IMR-90 (cell line): ENCODE results near the gene MRPS24. TPM values are rescaled to one million over a fixed set of nuclear protein-coding genes. Genes with fewer than 3 reads are reported as not detected.

Experiments
- ATAC-seq: fragments of 200-7000 bp; cut with Tn5 transposase; 2 replicates; pipeline ENCODE4 v1.9.1; 2020; ENCODE audit warnings: low read depth, mild to moderate bottlenecking, moderate library complexity
- BruUV-seq: library from RNA; stranded (reverse); fragments of 400-500 nt; replicated peaks from 2 replicates; lab custom pipeline; 2021; lab: Mats Ljungman, UMichigan
- CTCF ChIA-PET: fragments of 300-600 bp; formaldehyde crosslinking; extraction: SDS; loops from one replicate; lab custom pipeline; 2021; ENCODE audit warnings: antibody characterized with exemption; lab: Yijun Ruan, JAX
- POLR2A ChIA-PET: fragments of 300-600 bp; sonication (Branson Sonifier 250); formaldehyde crosslinking; loops from one replicate; lab custom pipeline; 2022; ENCODE audit warnings: antibody characterized with exemption; ENCODE audit not compliant: unreplicated experiment; lab: Charles Lee
- DNase-seq: peaks from one replicate; pipeline ENCODE4 v3.0.0; 2013
- H2AFZ ChIP-seq: replicated peaks from 2 replicates; pipeline ENCODE3; 2013; ENCODE audit warnings: low read length, mild to moderate bottlenecking; ENCODE audit not compliant: poor library complexity
- H2AK5ac ChIP-seq: 2 replicates; pipeline ENCODE4 v1.6.1; 2013; ENCODE audit warnings: low read depth, low read length, inconsistent platforms
- H2AK9ac ChIP-seq: replicated peaks from 2 replicates; pipeline ENCODE3; 2013; ENCODE audit warnings: mild to moderate bottlenecking, low read depth, low read length, moderate library complexity; ENCODE audit not compliant: poor library complexity
- H2BK120ac ChIP-seq: 2 replicates; pipeline ENCODE4 v1.6.1; 2013; ENCODE audit warnings: low read depth, low read length, inconsistent platforms
- H2BK15ac ChIP-seq: 3 replicates; pipeline ENCODE4 v1.6.1; 2013; ENCODE audit warnings: low read depth, low read length, inconsistent platforms
- H2BK20ac ChIP-seq: 2 replicates; pipeline ENCODE4 v1.6.1; 2013; ENCODE audit warnings: low read depth, mild to moderate bottlenecking, inconsistent platforms, low read length, moderate library complexity
- H2BK5ac ChIP-seq: 2 replicates; pipeline ENCODE4 v1.6.1; 2013; ENCODE audit warnings: mild to moderate bottlenecking, low read depth, low read length, inconsistent platforms; ENCODE audit not compliant: poor library complexity, severe bottlenecking
- H3K14ac ChIP-seq: replicated peaks from 2 replicates; pipeline ENCODE4 v1.6.1; 2013; ENCODE audit warnings: low read depth, low read length, inconsistent platforms
- H3K18ac ChIP-seq: 2 replicates; pipeline ENCODE4 v1.6.1; 2013; ENCODE audit warnings: low read depth, low read length, control low read depth
- H3K23ac ChIP-seq: 2 replicates; pipeline ENCODE4 v1.6.1; 2013; ENCODE audit warnings: low read depth, low read length, inconsistent platforms
- H3K27ac ChIP-seq: 2 replicates; pipeline ENCODE4 v1.5.1; 2013; ENCODE audit warnings: mild to moderate bottlenecking, control low read depth, low read length; ENCODE audit not compliant: insufficient read depth
- H3K27me3 ChIP-seq: 2 replicates; pipeline ENCODE4 v1.6.1; 2013; ENCODE audit warnings: low read length; ENCODE audit not compliant: control insufficient read depth, insufficient read depth
- H3K36me3 ChIP-seq: 2 replicates; pipeline ENCODE4 v1.6.1; 2013; ENCODE audit warnings: low read length, mixed read lengths; ENCODE audit not compliant: control insufficient read depth, insufficient read depth
- H3K4ac ChIP-seq: 2 replicates; pipeline ENCODE4 v1.6.1; 2013; ENCODE audit warnings: low read depth, low read length, inconsistent platforms
- H3K4me1 ChIP-seq: 2 replicates; pipeline ENCODE4 v1.6.1; 2013; ENCODE audit warnings: low read length, mixed read lengths; ENCODE audit not compliant: control insufficient read depth, insufficient read depth
- H3K4me2 ChIP-seq: 2 replicates; pipeline ENCODE4 v1.6.1; 2013; ENCODE audit warnings: low read depth, mild to moderate bottlenecking, control low read depth, low read length, moderate library complexity
- H3K4me3 ChIP-seq: 2 replicates; pipeline ENCODE4 v1.5.1; 2013; ENCODE audit warnings: low read depth, mild to moderate bottlenecking, control low read depth, low read length, moderate library complexity; ENCODE audit not compliant: insufficient read depth
- H3K56ac ChIP-seq: 2 replicates; pipeline ENCODE4 v1.6.1; 2013; ENCODE audit warnings: low read length, inconsistent platforms; ENCODE audit not compliant: insufficient read depth; ENCODE audit errors: extremely low read depth
- H3K79me1 ChIP-seq, 2 experiments: 2 replicates each; pipeline ENCODE4 v1.6.1; 2013; ENCODE audit warnings: low read length in 2 of 2, inconsistent platforms in 1 of 2, low read depth in 1 of 2
- H3K9ac ChIP-seq: 2 replicates; pipeline ENCODE4 v1.6.1; 2013; ENCODE audit warnings: low read depth, low read length, control low read depth
- H3K9me1 ChIP-seq: 2 replicates; pipeline ENCODE4 v1.6.1; 2013; ENCODE audit warnings: low read length, inconsistent platforms; ENCODE audit not compliant: insufficient read depth
- H3K9me3 ChIP-seq: 2 replicates; pipeline ENCODE4 v1.6.1; 2013; ENCODE audit warnings: low read length; ENCODE audit not compliant: control insufficient read depth, insufficient read depth
- H4K20me1 ChIP-seq: 2 replicates; pipeline ENCODE4 v1.6.1; 2013; ENCODE audit warnings: low read length, inconsistent platforms; ENCODE audit not compliant: insufficient read depth
- H4K5ac ChIP-seq: 2 replicates; pipeline ENCODE4 v1.6.1; 2013; ENCODE audit warnings: mild to moderate bottlenecking, low read depth, low read length, control low read depth
- H4K8ac ChIP-seq, 2 experiments: 2 replicates each; pipeline ENCODE4 v1.6.1; 2013; ENCODE audit warnings: low read depth in 2 of 2, low read length in 2 of 2, control low read depth in 1 of 2, inconsistent platforms in 1 of 2
- H4K91ac ChIP-seq: 2 replicates; pipeline ENCODE4 v1.6.1; 2013; ENCODE audit warnings: low read depth, low read length, inconsistent platforms; ENCODE audit not compliant: insufficient read depth
- BHLHE40 ChIP-seq: fragments of 150-350 bp; IDR thresholded peaks from 2 replicates; pipeline ENCODE4 v1.6.1; 2016; ENCODE audit warnings: mild to moderate bottlenecking, low read depth, low read length
- CEBPB ChIP-seq: IDR thresholded peaks from 2 replicates; pipeline ENCODE4 v1.6.1; 2012; ENCODE audit warnings: low read depth, low read length, improper control_type of control experiment
- CHD1 ChIP-seq: IDR thresholded peaks from 2 replicates; pipeline ENCODE4 v1.6.1; 2012; ENCODE audit warnings: low read depth, low read length, improper control_type of control experiment
- CTCF ChIP-seq: conservative IDR thresholded peaks from 2 replicates; pipeline ENCODE4 v1.5.1; 2012; ENCODE audit warnings: mild to moderate bottlenecking, low read depth, low read length, improper control_type of control experiment
- FOS ChIP-seq: fragments of 150-350 bp; IDR thresholded peaks from 2 replicates; pipeline ENCODE4 v1.6.1; 2016; ENCODE audit warnings: low read depth, low read length
- MAFK ChIP-seq: IDR thresholded peaks from 2 replicates; pipeline ENCODE4 v1.6.1; 2012; ENCODE audit warnings: low read depth, low read length, improper control_type of control experiment
- MAZ ChIP-seq: IDR thresholded peaks from 2 replicates; pipeline ENCODE4 v1.6.1; 2012; ENCODE audit warnings: low read depth, mild to moderate bottlenecking, low read length, improper control_type of control experiment, moderate library complexity, borderline replicate concordance
- MXI1 ChIP-seq: IDR thresholded peaks from 2 replicates; pipeline ENCODE4 v1.6.1; 2012; ENCODE audit warnings: low read depth, mild to moderate bottlenecking, low read length, moderate library complexity, borderline replicate concordance
- NFE2L2 ChIP-seq: fragments of 150-350 bp; IDR thresholded peaks from 2 replicates; pipeline ENCODE4 v1.6.1; 2016; ENCODE audit warnings: low read depth, mild to moderate bottlenecking, low read length
- POLR2A ChIP-seq: IDR thresholded peaks from 2 replicates; pipeline ENCODE4 v1.6.1; 2012; ENCODE audit warnings: mild to moderate bottlenecking, low read depth, low read length
- RAD21 ChIP-seq: IDR thresholded peaks from 2 replicates; pipeline ENCODE4 v1.6.1; 2012; ENCODE audit warnings: low read length, improper control_type of control experiment
- RCOR1 ChIP-seq: IDR thresholded peaks from 2 replicates; pipeline ENCODE4 v1.6.1; 2012; ENCODE audit warnings: mild to moderate bottlenecking, low read length, improper control_type of control experiment; ENCODE audit not compliant: insufficient replicate concordance
- RFX5 ChIP-seq: IDR thresholded peaks from 2 replicates; pipeline ENCODE4 v1.8.0; 2012; ENCODE audit warnings: low read depth, mild to moderate bottlenecking, low read length, moderate library complexity
- SMC3 ChIP-seq: fragments of 150-350 bp; IDR thresholded peaks from 2 replicates; pipeline ENCODE4 v1.6.1; 2016; ENCODE audit warnings: low read depth, mild to moderate bottlenecking, antibody characterized with exemption, low read length, moderate library complexity
- USF2 ChIP-seq: fragments of 150-350 bp; IDR thresholded peaks from 2 replicates; pipeline ENCODE4 v1.6.1; 2017; ENCODE audit warnings: mild to moderate bottlenecking, antibody characterized with exemption, low read length, low read depth
- WGBS, 2 experiments: methylation state at CpG; one replicate each; pipeline versions ENCODE4 v1.1.5 to v1.1.7; 2013; ENCODE audit warnings: missing lambda C conversion rate in 2 of 2; ENCODE audit not compliant: insufficient read length in 1 of 2; ENCODE audit errors: extremely low coverage in 2 of 2; 5-methylcytosine and 5-hydroxymethylcytosine counted together
- dilution Hi-C: fragments of 300-500 bp; cut with HindIII; formaldehyde crosslinking; loops from one replicate; pipeline ENCODE4 v1.14.3; 2018; ENCODE audit warnings: low sequenced_read_pairs; ENCODE audit not compliant: unreplicated experiment
- in situ Hi-C: fragments of 300-500 bp; cut with MboI; formaldehyde crosslinking; loops from 3 replicates; pipeline ENCODE4 v1.14.3; 2019; ENCODE audit warnings: low sequenced_read_pairs, inconsistent platforms, mixed read lengths
- intact Hi-C: fragments of 100-400 bp; cut with micrococcal nuclease; formaldehyde crosslinking; loops from 2 replicates; pipeline ENCODE4 v1.10.0; 2022
- polyA plus RNA-seq, 3 experiments: library from polyadenylated mRNA; depleted of rRNA; stranded (reverse); fragments of >200 nt; gene quantifications; 2 replicates each; pipeline ENCODE4 v1.2.3, GENCODE V29; 2012; ENCODE audit warnings: low replicate concordance in 1 of 3
- total RNA-seq: library from RNA; depleted of rRNA; stranded (reverse); fragments of >200 nt; gene quantifications from 2 replicates; pipeline ENCODE4 v1.2.3, GENCODE V29; 2012
- TF ChIP-seq, protein P1 (sequence below): fragments of 150-350 bp; IDR thresholded peaks from 2 replicates; pipeline ENCODE4 v1.6.1; 2016; ENCODE audit warnings: low read depth, mild to moderate bottlenecking, low read length, moderate library complexity, borderline replicate concordance

The MRPS24 gene
- total and polyA plus RNA-seq, 2 of the 4 experiments (the other 2 are of a cell fraction), result 151 to 266 TPM

DNA sequence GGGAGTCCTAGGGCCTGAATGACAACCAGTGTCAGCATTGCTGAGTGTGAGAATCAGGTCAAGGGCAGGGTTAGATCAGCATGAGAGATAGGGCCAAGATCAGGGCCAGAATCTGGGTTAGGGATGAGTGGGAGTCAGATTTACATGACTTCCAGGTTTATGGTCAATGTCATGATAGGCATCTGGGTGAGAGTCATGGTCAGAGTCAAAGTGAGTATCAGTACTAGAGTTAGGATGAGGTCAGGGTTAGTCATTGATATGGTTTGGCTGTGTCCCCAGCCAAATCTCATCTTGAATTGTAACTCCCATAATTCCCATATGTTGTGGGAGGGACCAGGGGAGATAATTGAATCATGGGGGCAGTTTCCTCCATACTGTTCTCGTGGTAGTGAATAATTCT lies 12.3 kb downstream of the MRPS24 start:
- ChIA-PET POLR2A (no interaction called here), CTCF (no interaction called here)
- no peak overlapping the region for H3K4me3 ChIP-seq
- no peak overlapping the region for H3K27ac ChIP-seq
- H3K36me3 ChIP-seq, result no peaks in the 10 kb centered on the region
- H3K4ac ChIP-seq, result no peak overlapping the region
- H4K5ac ChIP-seq, result no peak overlapping the region
- H3K23ac ChIP-seq, result no peak overlapping the region
- peak overlapping the region; percentile 45; the same call in 1 of the 2 replicates for H3K14ac ChIP-seq
- H2AFZ ChIP-seq, result no peak overlapping the region
- no peak overlapping the region for H2BK15ac ChIP-seq
- no peak for TF ChIP-seq POLR2A
- no peak for TF ChIP-seq FOS
- TF ChIP-seq MAFK, result no peak
- no peak for TF ChIP-seq BHLHE40
- TF ChIP-seq RFX5, result no peak
- TF ChIP-seq MXI1, result no peak
- no peak for TF ChIP-seq MAZ
- TF ChIP-seq CTCF, result no peak
- TF ChIP-seq, protein P1, sequence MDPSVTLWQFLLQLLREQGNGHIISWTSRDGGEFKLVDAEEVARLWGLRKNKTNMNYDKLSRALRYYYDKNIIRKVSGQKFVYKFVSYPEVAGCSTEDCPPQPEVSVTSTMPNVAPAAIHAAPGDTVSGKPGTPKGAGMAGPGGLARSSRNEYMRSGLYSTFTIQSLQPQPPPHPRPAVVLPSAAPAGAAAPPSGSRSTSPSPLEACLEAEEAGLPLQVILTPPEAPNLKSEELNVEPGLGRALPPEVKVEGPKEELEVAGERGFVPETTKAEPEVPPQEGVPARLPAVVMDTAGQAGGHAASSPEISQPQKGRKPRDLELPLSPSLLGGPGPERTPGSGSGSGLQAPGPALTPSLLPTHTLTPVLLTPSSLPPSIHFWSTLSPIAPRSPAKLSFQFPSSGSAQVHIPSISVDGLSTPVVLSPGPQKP, result no peak
- no peak for TF ChIP-seq RCOR1
- no peak for TF ChIP-seq USF2
- TF ChIP-seq CHD1, result no peak
- no peak for TF ChIP-seq NFE2L2
- no peak for TF ChIP-seq SMC3
- TF ChIP-seq CEBPB, result no peak
- TF ChIP-seq RAD21, result no peak
- no peak overlapping the region for H2AK5ac ChIP-seq
- H3K9ac ChIP-seq, result no peak overlapping the region
- dilution Hi-C loops (no loop called here), in situ Hi-C loops (no loop called here), intact Hi-C loops (no loop called here)
- H2AK9ac ChIP-seq, result no peak overlapping the region
- no peak overlapping the region for H2BK120ac ChIP-seq
- H2BK5ac ChIP-seq, result no peak overlapping the region
- H3K9me3 ChIP-seq, result no peaks in the 10 kb centered on the region
- H3K79me1 ChIP-seq, result no peaks in the 10 kb centered on the region
- ATAC-seq (no peak; the same call in 1 of the 2 replicates), DNase-seq (peak; percentile 58)
- H3K9me1 ChIP-seq, result no peaks in the 10 kb centered on the region; the same call in 1 of the 2 replicates
- H4K20me1 ChIP-seq, result no peaks in the 10 kb centered on the region
- no peak overlapping the region for H3K4me2 ChIP-seq
- H3K4me1 ChIP-seq, result no peaks in the 10 kb centered on the region
- BruUV-seq, result no TSS peak
- no CpG with 5 or more reads among the region's 1 CpG for WGBS, 2 experiments
- no peaks in the 10 kb centered on the region; the same call in none of the 2 replicates for H3K27me3 ChIP-seq
- no peak overlapping the region for H3K56ac ChIP-seq
- H4K8ac ChIP-seq, result no peak overlapping the region
- H3K18ac ChIP-seq, result no peak overlapping the region
- H2BK20ac ChIP-seq, result no peak overlapping the region
- H4K91ac ChIP-seq, result no peak overlapping the region
